GM19452 (cell line): Measurements from ENCODE around the gene METTL23.
"Not testable (repeated sequence)": the region's sequence is repeated elsewhere in the genome, so short reads cannot be mapped to it uniquely, and the experiment has no call there.

ENCODE experiments used
- ATAC-seq: cut with Tn5 transposase; IDR thresholded peaks from one replicate; pipeline ENCODE4 v1.9.1; 2021; ENCODE audit not compliant: unreplicated experiment

Gene METTL23

DNA sequence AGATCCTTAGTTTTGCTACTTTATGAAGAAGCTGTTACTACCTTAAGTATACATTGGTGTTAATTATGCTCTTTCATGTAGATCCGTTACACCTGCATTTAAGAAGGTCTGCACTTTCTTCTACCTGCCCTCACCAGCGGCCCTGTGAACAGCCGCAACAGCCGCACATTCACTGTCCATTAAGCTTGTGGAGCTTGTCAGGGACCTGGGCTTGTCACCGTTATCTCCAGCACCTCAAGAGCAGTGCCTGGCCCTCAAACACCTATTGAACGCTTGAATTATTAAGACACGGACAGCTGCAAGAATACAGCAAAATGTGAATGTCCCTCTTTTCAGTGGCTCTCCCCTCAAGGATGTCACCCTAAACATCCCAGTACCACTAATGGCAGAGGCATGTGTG is 12.9 kb upstream of the METTL23 start:
- no peak for ATAC-seq

GRCh38 chr17:76714336-76714735 is 12.3 kb upstream of the METTL23 start:
- ATAC-seq: no peak

GRCh38 chr17:76714822-76715495 is 11.7 kb upstream of the METTL23 start:
- ATAC-seq: no peak

DNA sequence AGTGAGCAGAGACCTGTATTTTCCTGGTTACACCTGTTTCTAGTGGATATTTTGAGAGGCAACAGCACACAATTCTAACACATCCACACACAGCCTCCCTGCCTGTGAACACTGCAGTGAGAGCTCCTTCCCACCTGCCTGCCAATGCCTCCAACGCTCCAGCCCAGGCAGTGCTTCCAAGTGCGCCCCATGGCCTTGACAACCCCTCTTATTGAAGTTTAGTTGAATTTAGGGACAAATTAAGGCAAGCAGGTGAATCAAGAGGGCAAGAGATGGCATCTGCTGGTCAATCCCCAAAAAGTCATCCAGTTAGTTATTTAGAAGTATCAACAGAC is 11.2 kb upstream of the METTL23 start:
- ATAC-seq: no peak

DNA sequence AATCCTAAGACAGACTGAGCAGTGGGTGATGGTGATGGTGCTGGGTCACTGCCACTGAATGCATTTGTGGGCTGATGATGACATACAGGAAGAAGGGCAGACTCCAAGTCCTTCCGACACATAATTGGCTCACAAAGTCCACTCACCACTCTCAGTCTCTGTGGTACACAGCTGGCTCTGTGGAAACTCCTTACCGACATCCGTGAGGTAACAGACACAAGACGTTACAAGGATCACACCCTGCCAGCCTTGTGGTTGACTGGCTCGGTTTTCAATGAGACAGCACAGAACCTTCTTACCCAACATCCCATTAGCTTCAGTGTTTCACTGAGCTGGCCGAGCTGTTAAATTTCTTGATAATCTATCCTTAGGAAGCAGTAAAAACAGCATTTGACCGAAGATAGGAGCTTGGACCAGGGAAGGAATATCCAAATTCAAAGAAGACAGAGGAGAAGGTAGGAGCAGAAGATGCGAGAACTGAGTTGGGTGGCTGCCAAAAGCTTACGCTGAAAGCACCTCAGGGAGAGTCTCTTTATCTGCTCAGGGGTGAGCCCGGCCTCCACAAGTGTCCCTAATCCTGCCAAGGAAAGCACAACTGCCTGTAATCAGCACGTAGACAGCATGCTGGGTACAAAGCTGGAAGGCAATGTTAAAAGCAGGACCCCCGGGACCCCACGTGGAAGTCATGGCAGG is 10.3 kb upstream of the METTL23 start:
- ATAC-seq: no peak

- ATAC-seq: no peak
Measured at GRCh38 chr17:76716839-76717215, 9.8 kb upstream of the METTL23 start.

DNA sequence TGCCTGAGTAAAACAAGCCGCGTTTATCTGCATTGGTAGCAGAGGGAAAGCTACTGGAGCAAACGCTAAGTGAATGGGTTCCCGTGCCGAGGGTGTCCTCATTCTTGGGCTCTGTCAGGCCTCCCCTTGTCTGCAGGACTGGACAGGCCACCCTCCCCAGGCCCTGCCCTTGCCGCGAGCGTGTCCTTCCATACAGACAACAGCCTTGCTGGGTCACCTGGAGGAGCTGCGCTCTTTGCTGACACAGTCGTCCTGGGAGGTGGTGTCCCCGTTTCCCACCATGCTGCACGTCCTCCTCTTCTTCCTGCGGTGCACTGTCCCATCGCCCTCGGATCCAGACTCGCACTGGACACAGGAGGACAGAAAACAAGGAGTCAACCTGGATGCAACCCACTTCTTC is 8.1 kb upstream of the METTL23 start:
- no peak for ATAC-seq

DNA sequence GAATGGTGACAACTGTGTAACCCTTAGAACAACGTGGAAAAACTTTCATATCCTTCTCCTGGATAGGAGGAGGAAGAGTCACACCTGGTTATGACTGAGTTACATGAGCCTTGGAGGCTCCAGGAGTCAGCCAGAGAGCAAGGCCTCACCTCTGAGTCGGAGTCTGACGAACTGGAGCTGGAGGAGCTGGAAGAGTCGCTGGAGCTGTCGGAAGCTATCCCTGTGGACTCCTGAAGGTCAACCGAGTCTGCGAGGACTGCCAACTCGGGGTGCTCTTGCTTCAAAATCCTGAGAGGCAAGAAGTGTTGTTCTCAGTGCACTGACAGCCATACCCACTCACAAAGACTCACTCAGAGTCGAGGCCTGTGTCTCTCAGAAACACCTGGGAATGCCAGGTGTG is 6.4 kb upstream of the METTL23 start:
- ATAC-seq: no peak

DNA sequence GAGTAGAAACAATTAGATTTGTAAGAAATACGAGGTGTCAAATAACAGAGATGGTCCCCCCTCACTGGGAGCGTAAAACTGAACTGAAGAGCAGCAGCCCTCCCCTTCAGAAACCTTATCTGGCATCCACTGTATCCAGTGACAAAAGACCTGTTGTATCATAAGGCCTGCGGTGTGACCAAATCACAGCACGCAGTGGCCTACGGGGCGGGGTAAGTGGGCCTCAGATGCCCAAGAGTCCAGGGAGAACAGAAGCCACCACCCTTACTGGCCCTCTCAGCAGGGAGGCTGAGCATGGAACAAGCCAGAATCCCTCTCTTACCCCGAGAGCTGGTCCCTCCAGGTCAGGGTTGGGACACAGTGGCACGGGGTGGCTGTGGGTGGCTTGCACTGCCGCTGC is 5.7 kb upstream of the METTL23 start:
- ATAC-seq: no peak

DNA sequence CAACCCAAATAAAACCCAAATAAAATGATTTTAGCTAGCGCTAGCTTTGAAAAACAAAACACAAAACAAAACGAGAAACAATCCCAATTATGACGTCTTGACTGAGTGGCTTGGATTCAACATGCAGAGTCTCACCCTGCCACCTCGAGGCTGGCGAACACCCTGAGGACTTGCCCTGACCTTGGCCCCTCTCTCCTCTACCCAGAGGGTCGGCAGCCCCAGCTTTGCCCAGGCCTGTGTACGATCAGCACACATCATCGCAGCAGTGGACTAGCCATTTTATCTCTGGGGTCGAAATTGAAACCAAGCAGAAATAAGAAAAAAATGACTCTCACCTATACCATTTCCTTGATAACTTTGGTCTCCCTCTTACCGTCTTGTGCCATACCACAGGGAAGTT is 5.2 kb upstream of the METTL23 start:
- no peak for ATAC-seq

DNA sequence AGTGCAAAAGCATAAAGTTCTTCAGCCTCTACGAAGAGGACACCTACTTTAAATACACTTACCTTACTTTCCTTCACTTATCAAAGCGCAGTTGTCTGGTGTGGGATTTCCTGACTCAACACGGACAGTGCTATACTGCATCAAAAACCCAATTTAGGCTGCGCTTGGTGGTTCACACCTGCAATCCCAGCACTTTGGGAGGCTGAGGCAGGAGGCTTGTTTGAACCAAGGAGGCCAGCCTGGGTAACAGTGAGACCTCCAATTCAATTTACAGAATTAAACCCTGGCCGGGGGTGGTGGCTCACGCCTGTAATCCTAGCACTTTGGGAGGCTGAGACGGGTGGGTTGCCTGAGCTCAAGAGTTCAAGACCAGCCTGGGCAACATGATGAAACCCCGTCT is 4.4 kb upstream of the METTL23 start:
- ATAC-seq: no peak

GRCh38 chr17:76722977-76723376 is 3.7 kb upstream of the METTL23 start:
- ATAC-seq: not testable (repeated sequence)

GRCh38 chr17:76723812-76724211 is 2.8 kb upstream of the METTL23 start:
- no peak for ATAC-seq

DNA sequence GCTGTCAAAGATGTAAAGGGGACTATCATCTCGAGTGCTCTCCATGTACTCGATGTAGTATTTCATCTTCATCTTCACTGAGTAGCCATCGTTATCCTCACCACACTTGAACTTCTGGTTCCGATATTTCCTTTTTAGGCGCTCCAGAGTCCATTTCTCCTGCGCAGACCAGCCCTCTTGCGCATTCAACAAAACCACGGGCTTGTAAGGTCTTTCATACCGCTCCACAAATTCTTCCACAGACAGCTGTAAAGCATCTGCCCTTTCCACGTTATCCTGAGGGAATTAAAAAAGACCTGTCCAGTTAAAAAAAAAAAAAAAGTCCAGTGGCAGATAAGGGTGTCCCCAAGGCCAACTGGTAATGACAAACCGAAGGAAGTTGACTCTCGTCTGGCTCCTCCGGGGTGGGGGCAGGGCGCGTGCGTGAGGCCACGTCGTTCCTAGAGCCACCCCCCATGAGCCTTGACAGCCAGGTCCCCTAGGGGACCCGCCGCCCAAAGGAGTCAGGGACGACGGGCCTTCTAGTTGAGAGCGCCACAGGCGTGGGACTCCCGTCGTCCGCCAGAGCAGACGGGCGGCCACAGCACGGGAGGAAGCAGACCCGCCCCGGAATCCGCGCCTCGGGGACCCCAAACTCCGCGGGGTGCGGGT is 934 bp upstream of the METTL23 start:
- ATAC-seq: peak; percentile 19

- ATAC-seq: peak; percentile 51
Measured at GRCh38 chr17:76726231-76726775, 336 bp upstream of the METTL23 start, which contains the start of gene JMJD6. Gene JMJD6, minus strand, starts transcription at chr17:76726606. Its CDS starts 131 bp downstream, at chr17:76726475.

GRCh38 chr17:76727745-76728456 is 1.3 kb downstream of the METTL23 start:
- ATAC-seq: no peak

GRCh38 chr17:76731800-76732733 is 5.4 kb downstream of the METTL23 start:
- not testable (repeated sequence) for ATAC-seq

DNA sequence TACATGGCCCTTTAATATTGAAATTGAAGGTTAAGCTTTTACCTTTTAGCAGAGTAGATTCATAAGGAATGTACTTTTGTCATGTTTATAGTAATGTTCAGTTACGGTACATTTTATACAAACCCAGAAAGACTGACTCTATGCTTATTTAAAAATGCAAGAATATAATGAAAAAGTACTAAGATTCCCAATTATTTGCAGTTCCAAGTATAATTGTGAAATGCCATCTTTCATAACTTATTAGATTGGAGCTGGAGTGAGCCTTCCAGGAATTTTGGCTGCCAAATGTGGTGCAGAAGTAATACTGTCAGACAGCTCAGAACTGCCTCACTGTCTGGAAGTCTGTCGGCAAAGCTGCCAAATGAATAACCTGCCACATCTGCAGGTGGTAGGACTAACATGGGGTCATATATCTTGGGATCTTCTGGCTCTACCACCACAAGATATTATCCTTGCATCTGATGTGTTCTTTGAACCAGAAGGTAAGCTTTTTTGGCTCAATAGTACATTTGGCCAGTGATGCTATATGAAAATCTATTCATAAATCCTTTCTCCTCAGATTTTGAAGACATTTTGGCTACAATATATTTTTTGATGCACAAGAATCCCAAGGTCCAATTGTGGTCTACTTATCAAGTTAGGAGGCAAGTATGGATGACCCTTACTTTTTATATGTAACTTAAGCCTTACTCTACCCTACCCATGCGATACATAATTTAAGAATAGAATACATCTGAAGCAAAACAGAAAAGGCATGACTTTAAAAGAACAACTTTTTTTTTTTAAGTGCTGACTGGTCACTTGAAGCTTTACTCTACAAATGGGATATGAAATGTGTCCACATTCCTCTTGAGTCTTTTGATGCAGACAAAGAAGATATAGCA is 6.3 kb downstream of the METTL23 start:
- no peak for ATAC-seq

DNA sequence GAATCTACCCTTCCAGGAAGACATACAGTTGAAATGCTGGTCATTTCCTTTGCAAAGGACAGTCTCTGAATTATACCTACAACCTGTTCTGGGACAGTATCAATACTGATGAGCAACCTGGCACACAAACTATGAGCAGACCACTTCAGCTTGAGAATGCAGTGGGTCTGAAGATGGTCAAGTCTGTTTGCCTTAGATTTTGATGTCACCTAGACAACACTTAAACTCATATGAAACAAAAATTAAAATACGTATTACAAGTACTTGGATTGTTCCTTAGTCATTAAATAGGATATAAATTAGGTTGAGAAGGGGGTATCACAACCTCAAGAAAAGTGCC is 6.9 kb downstream of the METTL23 start:
- no peak for ATAC-seq
